HL-60 (cell line): ENCODE data around the gene ZNF316.

Experiments used
- DNase-seq, 2 experiments: peaks; one replicate each; pipeline ENCODE4 v3.0.0-alpha.2; 2010 to 2020; ENCODE audit warnings: low read depth in 1 of 2, low spot score in 1 of 2
- H3K27ac ChIP-seq: fragments of 250-450 bp; sonication (Bioruptor Pico); replicated peaks from 2 replicates; pipeline ENCODE4 v1.5.1; 2020; ENCODE audit warnings: mild to moderate bottlenecking, moderate library complexity
- H3K27me3 ChIP-seq: fragments of 250-450 bp; sonication (Bioruptor Pico); 2 replicates; pipeline ENCODE4 v1.5.1; 2021; ENCODE audit warnings: mild to moderate bottlenecking, moderate library complexity; ENCODE audit not compliant: insufficient read depth, poor library complexity, severe bottlenecking
- H3K4me3 ChIP-seq: replicated peaks from 2 replicates; pipeline ENCODE4 v1.5.1; 2011; ENCODE audit warnings: mild to moderate bottlenecking, control low read depth, low read length; ENCODE audit not compliant: insufficient read depth
- GABPA ChIP-seq: IDR thresholded peaks from 2 replicates; pipeline ENCODE4 v1.6.1; 2012; ENCODE audit warnings: low read depth
- POLR2AphosphoS5 ChIP-seq: IDR thresholded peaks from 2 replicates; pipeline ENCODE4 v1.6.1; 2012; ENCODE audit warnings: low read depth
- SPI1 ChIP-seq: IDR thresholded peaks from 2 replicates; pipeline ENCODE4 v1.6.1; 2012; ENCODE audit warnings: low read depth, mild to moderate bottlenecking, borderline replicate concordance
- TF ChIP-seq, protein P1 (sequence below): IDR thresholded peaks from one replicate; pipeline ENCODE4 v1.5.1; 2011; ENCODE audit warnings: low read length, control low read depth, inconsistent platforms; ENCODE audit not compliant: insufficient read depth
- TF ChIP-seq, protein P2 (sequence below): IDR thresholded peaks from 2 replicates; pipeline ENCODE4 v1.6.1; 2012; ENCODE audit warnings: low read depth; ENCODE audit not compliant: insufficient replicate concordance

The ZNF316 gene

GRCh38 chr7:6618621-6619020 lies 18.5 kb upstream of the ZNF316 start:
- TF ChIP-seq POLR2AphosphoS5 = no peak
- H3K27ac ChIP-seq = no peak overlapping the region
- H3K27me3 ChIP-seq = peaks cover 24% of the 10 kb centered on the region
- DNase-seq = no peak
- H3K4me3 ChIP-seq = no peak overlapping the region

GRCh38 chr7:6619961-6620360 lies 17.2 kb upstream of the ZNF316 start:
- DNase-seq = no peak
- TF ChIP-seq SPI1 = no peak
- TF ChIP-seq, protein P1, sequence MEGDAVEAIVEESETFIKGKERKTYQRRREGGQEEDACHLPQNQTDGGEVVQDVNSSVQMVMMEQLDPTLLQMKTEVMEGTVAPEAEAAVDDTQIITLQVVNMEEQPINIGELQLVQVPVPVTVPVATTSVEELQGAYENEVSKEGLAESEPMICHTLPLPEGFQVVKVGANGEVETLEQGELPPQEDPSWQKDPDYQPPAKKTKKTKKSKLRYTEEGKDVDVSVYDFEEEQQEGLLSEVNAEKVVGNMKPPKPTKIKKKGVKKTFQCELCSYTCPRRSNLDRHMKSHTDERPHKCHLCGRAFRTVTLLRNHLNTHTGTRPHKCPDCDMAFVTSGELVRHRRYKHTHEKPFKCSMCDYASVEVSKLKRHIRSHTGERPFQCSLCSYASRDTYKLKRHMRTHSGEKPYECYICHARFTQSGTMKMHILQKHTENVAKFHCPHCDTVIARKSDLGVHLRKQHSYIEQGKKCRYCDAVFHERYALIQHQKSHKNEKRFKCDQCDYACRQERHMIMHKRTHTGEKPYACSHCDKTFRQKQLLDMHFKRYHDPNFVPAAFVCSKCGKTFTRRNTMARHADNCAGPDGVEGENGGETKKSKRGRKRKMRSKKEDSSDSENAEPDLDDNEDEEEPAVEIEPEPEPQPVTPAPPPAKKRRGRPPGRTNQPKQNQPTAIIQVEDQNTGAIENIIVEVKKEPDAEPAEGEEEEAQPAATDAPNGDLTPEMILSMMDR = no peak
- TF ChIP-seq POLR2AphosphoS5 = no peak
- TF ChIP-seq, protein P2, sequence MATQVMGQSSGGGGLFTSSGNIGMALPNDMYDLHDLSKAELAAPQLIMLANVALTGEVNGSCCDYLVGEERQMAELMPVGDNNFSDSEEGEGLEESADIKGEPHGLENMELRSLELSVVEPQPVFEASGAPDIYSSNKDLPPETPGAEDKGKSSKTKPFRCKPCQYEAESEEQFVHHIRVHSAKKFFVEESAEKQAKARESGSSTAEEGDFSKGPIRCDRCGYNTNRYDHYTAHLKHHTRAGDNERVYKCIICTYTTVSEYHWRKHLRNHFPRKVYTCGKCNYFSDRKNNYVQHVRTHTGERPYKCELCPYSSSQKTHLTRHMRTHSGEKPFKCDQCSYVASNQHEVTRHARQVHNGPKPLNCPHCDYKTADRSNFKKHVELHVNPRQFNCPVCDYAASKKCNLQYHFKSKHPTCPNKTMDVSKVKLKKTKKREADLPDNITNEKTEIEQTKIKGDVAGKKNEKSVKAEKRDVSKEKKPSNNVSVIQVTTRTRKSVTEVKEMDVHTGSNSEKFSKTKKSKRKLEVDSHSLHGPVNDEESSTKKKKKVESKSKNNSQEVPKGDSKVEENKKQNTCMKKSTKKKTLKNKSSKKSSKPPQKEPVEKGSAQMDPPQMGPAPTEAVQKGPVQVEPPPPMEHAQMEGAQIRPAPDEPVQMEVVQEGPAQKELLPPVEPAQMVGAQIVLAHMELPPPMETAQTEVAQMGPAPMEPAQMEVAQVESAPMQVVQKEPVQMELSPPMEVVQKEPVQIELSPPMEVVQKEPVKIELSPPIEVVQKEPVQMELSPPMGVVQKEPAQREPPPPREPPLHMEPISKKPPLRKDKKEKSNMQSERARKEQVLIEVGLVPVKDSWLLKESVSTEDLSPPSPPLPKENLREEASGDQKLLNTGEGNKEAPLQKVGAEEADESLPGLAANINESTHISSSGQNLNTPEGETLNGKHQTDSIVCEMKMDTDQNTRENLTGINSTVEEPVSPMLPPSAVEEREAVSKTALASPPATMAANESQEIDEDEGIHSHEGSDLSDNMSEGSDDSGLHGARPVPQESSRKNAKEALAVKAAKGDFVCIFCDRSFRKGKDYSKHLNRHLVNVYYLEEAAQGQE = no peak
- no peak for TF ChIP-seq GABPA
- H3K4me3 ChIP-seq = no peak overlapping the region
- no peak overlapping the region for H3K27ac ChIP-seq
- H3K27me3 ChIP-seq = peaks cover 11% of the 10 kb centered on the region

- Histone ChIP-seq H3K4me3 (no peak overlapping the region), H3K27ac (no peak overlapping the region), H3K27me3 (peaks cover 2% of the 10 kb centered on the region)
- TF ChIP-seq, protein P1 = no peak
- TF ChIP-seq, protein P2 = no peak
- TF ChIP-seq POLR2AphosphoS5 = no peak
- no peak for TF ChIP-seq SPI1
- TF ChIP-seq GABPA = no peak
- DNase-seq = no peak
These were observed 15.7 kb upstream of the ZNF316 start for GRCh38 chr7:6621195-6622133.

GRCh38 chr7:6622134-6622710 lies 14.9 kb upstream of the ZNF316 start:
- no peak for DNase-seq
- peaks cover 2% of the 10 kb centered on the region for H3K27me3 ChIP-seq
- H3K27ac ChIP-seq = no peak overlapping the region
- no peak overlapping the region for H3K4me3 ChIP-seq
- TF ChIP-seq POLR2AphosphoS5 (no peak), SPI1 (no peak)
- TF ChIP-seq, protein P1 = no peak
